WTC11 (cell line): ENCODE data around the gene CLGN.

ENCODE experiments used
- CTCF ChIP-seq: fragments of 200-600 bp; IDR thresholded peaks from 2 replicates; pipeline ENCODE4 v1.8.0; 2022; ENCODE audit warnings: antibody characterized with exemption
- E2F5 ChIP-seq: sonication (generic); formaldehyde crosslinking; IDR thresholded peaks from 2 replicates; pipeline ENCODE4 v1.8.1; 2022; ENCODE audit warnings: mild to moderate bottlenecking, moderate library complexity, missing genetic modification reagents
- NFATC4 ChIP-seq: fragments of 250-450 bp; sonication (Bioruptor Pico); IDR thresholded peaks from 2 replicates; pipeline ENCODE4 v1.9.0; 2021; ENCODE audit warnings: mild to moderate bottlenecking
- NR3C1 ChIP-seq: sonication (generic); formaldehyde crosslinking; conservative IDR thresholded peaks from 2 replicates; pipeline ENCODE4 v1.8.1; 2023; ENCODE audit warnings: low read depth, mild to moderate bottlenecking, missing genetic modification reagents
- STAT6 ChIP-seq: sonication (generic); formaldehyde crosslinking; conservative IDR thresholded peaks from 2 replicates; pipeline ENCODE4 v1.8.1; 2023; ENCODE audit warnings: mild to moderate bottlenecking, low read depth, missing genetic modification reagents, moderate library complexity
- TF ChIP-seq, protein P1 (sequence below): sonication (generic); formaldehyde crosslinking; IDR thresholded peaks from 2 replicates; pipeline ENCODE4 v1.8.0; 2022; ENCODE audit warnings: mild to moderate bottlenecking, missing genetic modification reagents
- TF ChIP-seq, protein P2 (sequence below): sonication (generic); formaldehyde crosslinking; conservative IDR thresholded peaks from 2 replicates; pipeline ENCODE4 v1.8.1; 2022; ENCODE audit warnings: mild to moderate bottlenecking, missing genetic modification reagents

- TF ChIP-seq NR3C1 (CRISPR knock-in tag) = no peak
- TF ChIP-seq, protein P1, sequence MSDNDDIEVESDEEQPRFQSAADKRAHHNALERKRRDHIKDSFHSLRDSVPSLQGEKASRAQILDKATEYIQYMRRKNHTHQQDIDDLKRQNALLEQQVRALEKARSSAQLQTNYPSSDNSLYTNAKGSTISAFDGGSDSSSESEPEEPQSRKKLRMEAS (CRISPR knock-in tag) = no peak
- TF ChIP-seq, protein P2, sequence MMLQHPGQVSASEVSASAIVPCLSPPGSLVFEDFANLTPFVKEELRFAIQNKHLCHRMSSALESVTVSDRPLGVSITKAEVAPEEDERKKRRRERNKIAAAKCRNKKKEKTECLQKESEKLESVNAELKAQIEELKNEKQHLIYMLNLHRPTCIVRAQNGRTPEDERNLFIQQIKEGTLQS (CRISPR knock-in tag) = no peak
- TF ChIP-seq E2F5 (CRISPR knock-in tag) = no peak
- TF ChIP-seq STAT6 (CRISPR knock-in tag) = no peak
- no peak for TF ChIP-seq CTCF
- no peak for TF ChIP-seq NFATC4 (CRISPR knock-in tag)
These were observed 42.6 kb upstream of the CLGN start for GRCh38 chr4:140469791-140470733.
